Central memory CD8-positive, alpha-beta T cell (primary cell): ENCODE results near the gene CCDC73.
"Not testable (repeated sequence)": the region's sequence is repeated elsewhere in the genome, so short reads cannot be mapped to it uniquely, and the experiment has no call there.

Source experiments
- ATAC-seq: fragments of 150-1000 bp; cut with Tn5 transposase; replicated peaks from 2 replicates; pipeline ENCODE4 v1.10.0; 2022; ENCODE audit warnings: mild to moderate bottlenecking, moderate FRiP score, moderate number of reproducible peaks; ENCODE audit not compliant: poor library complexity, severe bottlenecking; ENCODE audit errors: extremely low read depth
- DNase-seq, 2 donors: peaks; one replicate each; pipeline ENCODE4 v3.0.0; 2021; ENCODE audit warnings: low spot score in 2 of 2
- H3K27ac Mint-ChIP-seq: one replicate; pipeline ENCODE4 v1.8.0; 2022; ENCODE audit warnings: low read depth, mild to moderate bottlenecking, moderate library complexity, mixed read lengths
- H3K27me3 Mint-ChIP-seq: one replicate; pipeline ENCODE4 v1.8.0; 2022; ENCODE audit warnings: mixed read lengths
- H3K36me3 Mint-ChIP-seq: one replicate; pipeline ENCODE4 v1.8.0; 2022; ENCODE audit warnings: mild to moderate bottlenecking, moderate library complexity, mixed read lengths; ENCODE audit not compliant: insufficient read depth
- H3K4me1 Mint-ChIP-seq: one replicate; pipeline ENCODE4 v1.8.0; 2022; ENCODE audit warnings: mixed read lengths
- H3K4me3 Mint-ChIP-seq: one replicate; pipeline ENCODE4 v1.8.0; 2022; ENCODE audit warnings: mild to moderate bottlenecking, moderate library complexity, mixed read lengths
- H3K9me3 Mint-ChIP-seq: one replicate; pipeline ENCODE4 v1.8.0; 2022; ENCODE audit warnings: mixed read lengths

CCDC73 gene

GRCh38 chr11:32658639-32659406 is 135.6 kb downstream of the CCDC73 start:
- H3K4me3 Mint-ChIP-seq = no peak overlapping the region
- H3K27me3 Mint-ChIP-seq = peaks cover 32% of the 10 kb centered on the region
- H3K9me3 Mint-ChIP-seq = no peaks in the 10 kb centered on the region
- no peaks in the 10 kb centered on the region for H3K36me3 Mint-ChIP-seq
- no peak overlapping the region for H3K27ac Mint-ChIP-seq
- H3K4me1 Mint-ChIP-seq = no peaks in the 10 kb centered on the region
- ATAC-seq (no peak), DNase-seq (no peak)

DNA sequence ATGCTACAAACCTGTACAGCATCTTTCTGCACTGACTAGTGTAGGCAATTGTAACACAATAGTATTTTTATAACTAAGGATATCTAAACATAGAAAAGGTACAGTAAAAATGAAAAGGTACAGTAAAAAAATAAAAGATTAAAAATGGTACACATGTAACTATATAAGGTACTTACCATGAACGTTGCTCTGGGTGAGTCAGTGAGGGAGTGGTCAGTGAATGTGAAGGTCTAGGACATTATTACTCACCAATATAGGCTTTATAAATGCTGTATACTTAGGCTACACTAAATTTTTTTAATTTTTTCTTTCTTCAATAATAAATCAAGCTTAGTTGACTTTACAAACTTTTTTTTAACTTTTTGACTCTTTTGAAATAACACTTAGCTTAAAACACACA is 150.9 kb downstream of the CCDC73 start:
- DNase-seq (no peak), ATAC-seq (no peak)
- no peak overlapping the region for H3K27ac Mint-ChIP-seq
- no peak overlapping the region for H3K4me3 Mint-ChIP-seq
- peaks cover 28% of the 10 kb centered on the region for H3K27me3 Mint-ChIP-seq
- no peaks in the 10 kb centered on the region for H3K9me3 Mint-ChIP-seq
- H3K36me3 Mint-ChIP-seq = no peaks in the 10 kb centered on the region
- no peaks in the 10 kb centered on the region for H3K4me1 Mint-ChIP-seq

DNA sequence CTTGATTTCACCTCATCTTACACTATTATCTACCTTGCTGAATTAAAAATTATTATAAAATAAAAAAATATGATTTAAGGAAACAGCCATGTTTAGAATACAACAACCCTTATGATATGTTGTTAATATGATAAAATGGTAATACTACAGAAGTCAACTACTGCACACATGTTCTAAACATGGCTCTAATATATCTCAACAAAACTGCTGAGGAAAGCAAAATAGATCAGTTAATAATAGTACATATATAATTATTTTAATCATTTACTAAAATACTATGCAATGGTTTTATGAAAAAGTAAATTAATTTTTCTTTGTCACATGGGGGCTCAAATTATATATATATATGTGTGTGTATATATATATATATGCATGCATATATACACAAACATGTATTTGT is 153.1 kb downstream of the CCDC73 start:
- Mint-ChIP-seq H3K4me3 (no peak overlapping the region), H3K4me1 (no peaks in the 10 kb centered on the region), H3K36me3 (no peaks in the 10 kb centered on the region), H3K27ac (no peak overlapping the region), H3K9me3 (no peaks in the 10 kb centered on the region), H3K27me3 (peaks cover 25% of the 10 kb centered on the region)
- no peak for DNase-seq
- no peak for ATAC-seq

GRCh38 chr11:32635819-32636218 is 158.6 kb downstream of the CCDC73 start:
- H3K9me3 Mint-ChIP-seq = no peaks in the 10 kb centered on the region
- no peak for ATAC-seq

GRCh38 chr11:32630844-32631243 is 163.6 kb downstream of the CCDC73 start:
- H3K4me3 Mint-ChIP-seq = no peak overlapping the region
- DNase-seq (no peak), ATAC-seq (no peak)
- no peaks in the 10 kb centered on the region for H3K4me1 Mint-ChIP-seq
- H3K27ac Mint-ChIP-seq = no peak overlapping the region
- peaks cover 33% of the 10 kb centered on the region for H3K27me3 Mint-ChIP-seq
- no peaks in the 10 kb centered on the region for H3K36me3 Mint-ChIP-seq
- no peaks in the 10 kb centered on the region for H3K9me3 Mint-ChIP-seq

More at GRCh38 chr11:32635819-32636218, 158.6 kb downstream of the CCDC73 start:
- Mint-ChIP-seq H3K27ac (no peak overlapping the region), H3K4me3 (no peak overlapping the region), H3K36me3 (no peaks in the 10 kb centered on the region), H3K27me3 (peaks cover 25% of the 10 kb centered on the region), H3K4me1 (no peaks in the 10 kb centered on the region)
- no peak for DNase-seq

- Mint-ChIP-seq H3K27me3 (peaks cover 28% of the 10 kb centered on the region), H3K9me3 (no peaks in the 10 kb centered on the region), H3K27ac (no peak overlapping the region), H3K36me3 (no peaks in the 10 kb centered on the region), H3K4me1 (no peaks in the 10 kb centered on the region), H3K4me3 (no peak overlapping the region)
- ATAC-seq = no peak
- no peak for DNase-seq
These were observed 177.6 kb downstream of the CCDC73 start for GRCh38 chr11:32616903-32617302.

GRCh38 chr11:32615422-32615821 is 179.0 kb downstream of the CCDC73 start:
- Mint-ChIP-seq H3K4me1 (no peaks in the 10 kb centered on the region), H3K4me3 (no peak overlapping the region), H3K27me3 (peaks cover 13% of the 10 kb centered on the region), H3K36me3 (no peaks in the 10 kb centered on the region), H3K9me3 (no peaks in the 10 kb centered on the region), H3K27ac (no peak overlapping the region)
- no peak for ATAC-seq
- DNase-seq = no peak

GRCh38 chr11:32613500-32614151 is 180.8 kb downstream of the CCDC73 start:
- peaks cover 7% of the 10 kb centered on the region for H3K9me3 Mint-ChIP-seq
- H3K27me3 Mint-ChIP-seq = peaks cover under 1% of the 10 kb centered on the region
- no peak for DNase-seq
- no peaks in the 10 kb centered on the region for H3K4me1 Mint-ChIP-seq
- H3K4me3 Mint-ChIP-seq = no peak overlapping the region
- no peak overlapping the region for H3K27ac Mint-ChIP-seq
- H3K36me3 Mint-ChIP-seq = no peaks in the 10 kb centered on the region
- ATAC-seq = no peak

GRCh38 chr11:32610797-32611352 is 183.6 kb downstream of the CCDC73 start:
- Mint-ChIP-seq H3K36me3 (peaks cover 3% of the 10 kb centered on the region), H3K27me3 (no peaks in the 10 kb centered on the region), H3K4me1 (peaks cover 5% of the 10 kb centered on the region), H3K27ac (no peak overlapping the region), H3K9me3 (peaks cover 16% of the 10 kb centered on the region), H3K4me3 (no peak overlapping the region)
- DNase-seq (no peak), ATAC-seq (no peak)

DNA sequence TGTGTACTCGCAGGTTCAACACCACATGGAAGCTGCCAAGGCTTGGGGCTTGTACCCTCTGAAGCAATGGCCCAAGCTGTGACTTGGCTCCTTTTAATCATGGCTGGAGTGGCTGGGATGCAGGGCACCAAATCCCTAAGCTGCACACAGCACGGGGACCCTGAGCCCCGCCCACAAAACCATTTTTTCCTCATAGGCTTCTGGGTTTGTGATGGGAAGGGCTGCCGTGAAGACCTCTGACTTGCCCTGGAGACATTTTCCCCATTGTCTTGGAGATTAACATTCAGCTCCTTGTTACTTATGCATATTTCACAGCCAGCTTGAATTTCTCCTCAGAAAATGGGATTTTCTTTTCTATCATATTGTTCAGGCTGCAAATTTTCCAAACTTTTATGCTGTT is 185.6 kb downstream of the CCDC73 start:
- not testable (repeated sequence) for DNase-seq, H3K27ac Mint-ChIP-seq, ATAC-seq, H3K4me3 Mint-ChIP-seq, H3K4me1 Mint-ChIP-seq, H3K27me3 Mint-ChIP-seq
- Mint-ChIP-seq H3K36me3 (peaks cover 20% of the 10 kb centered on the region), H3K9me3 (peaks cover 16% of the 10 kb centered on the region)

GRCh38 chr11:32606220-32606619 is 188.2 kb downstream of the CCDC73 start:
- Mint-ChIP-seq H3K27me3 (no peaks in the 10 kb centered on the region), H3K36me3 (peaks cover 39% of the 10 kb centered on the region), H3K4me3 (no peak overlapping the region), H3K4me1 (peaks cover 5% of the 10 kb centered on the region), H3K27ac (no peak overlapping the region), H3K9me3 (peaks cover 16% of the 10 kb centered on the region)
- no peak for ATAC-seq
- DNase-seq = no peak

DNA sequence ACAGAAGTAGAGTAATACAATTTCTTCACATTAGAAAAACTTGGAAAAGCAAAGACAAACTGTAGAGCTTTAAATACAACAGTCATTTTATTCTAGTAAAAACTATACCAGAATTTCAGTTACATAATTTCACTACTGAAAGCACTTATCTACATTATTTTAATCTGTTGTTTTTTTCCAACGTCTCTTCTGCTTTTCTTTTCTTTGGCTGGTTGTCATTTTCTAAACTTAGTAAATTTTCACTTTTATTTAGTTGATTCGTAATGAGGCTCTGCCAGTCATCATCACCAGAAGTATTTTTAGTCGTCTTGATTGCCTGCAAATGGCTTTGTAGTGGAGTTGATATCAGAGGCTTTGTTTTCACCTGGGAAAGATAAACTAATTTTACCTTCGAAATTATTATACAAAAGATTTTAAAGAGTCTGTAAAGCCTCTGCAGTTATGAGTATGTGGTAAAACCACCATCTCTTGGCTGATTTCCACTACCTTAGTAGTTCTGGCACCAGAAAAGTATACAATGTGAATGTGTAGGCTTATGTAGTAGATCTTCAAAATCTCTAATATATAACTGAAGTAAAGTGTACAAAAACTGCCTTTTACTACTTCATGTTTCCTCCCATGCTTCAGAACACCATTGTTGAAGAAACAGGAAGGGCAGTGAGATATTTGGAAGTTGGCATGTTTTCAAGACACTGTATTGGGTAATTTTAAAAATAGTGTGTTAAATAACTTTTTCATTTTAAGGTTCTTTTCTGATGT is 191.6 kb downstream of the CCDC73 start:
- Mint-ChIP-seq H3K4me3 (no peak overlapping the region), H3K9me3 (peaks cover 4% of the 10 kb centered on the region), H3K27ac (no peak overlapping the region), H3K4me1 (peaks cover under 1% of the 10 kb centered on the region), H3K36me3 (peaks cover 48% of the 10 kb centered on the region), H3K27me3 (no peaks in the 10 kb centered on the region)
- ATAC-seq = no peak
- DNase-seq = no peak
